Endothelial cell of umbilical vein (primary cell): Measurements from ENCODE around the gene RFFL. TPM values are rescaled to one million over a fixed set of nuclear protein-coding genes. Genes with fewer than 3 reads are reported as not detected.

Source experiments
- BruUV-seq: library from RNA; stranded (reverse); fragments of 400-500 nt; replicated peaks from 2 replicates; lab custom pipeline; 2021; lab: Mats Ljungman, UMichigan
- CTCF ChIA-PET: fragments of 300-600, 350-600 bp; sonication (Branson Sonifier 250); formaldehyde crosslinking; loops from one replicate; lab custom pipeline; 2021; ENCODE audit warnings: antibody characterized with exemption, inconsistent platforms; lab: Charles Lee
- POLR2A ChIA-PET: fragments of 300-600, 350-600 bp; sonication (Branson Sonifier 250); formaldehyde crosslinking; loops from one replicate; lab custom pipeline; 2021; ENCODE audit warnings: antibody characterized with exemption, inconsistent platforms; lab: Charles Lee
- DNase-seq: peaks from one replicate; pipeline ENCODE4 v3.0.0-alpha.2; 2011; ENCODE audit warnings: low read depth, low spot score
- FAIRE-seq: peaks from 2 replicates; lab custom pipeline; 2011; peaks lifted over from hg19 to GRCh38; lab: Jason Lieb, UNC
- H2AFZ ChIP-seq: 2 replicates; pipeline ENCODE4 v1.6.0; 2012; ENCODE audit warnings: low read depth, low read length, control low read depth, inconsistent platforms
- H3K27ac ChIP-seq: 2 replicates; pipeline ENCODE4 v1.5.1; 2011; ENCODE audit warnings: low read depth, mild to moderate bottlenecking, control low read depth, low read length, moderate library complexity; ENCODE audit not compliant: insufficient read depth
- H3K27me3 ChIP-seq, 2 experiments: 2 replicates each; pipeline versions ENCODE4 v1.6.0 to v1.6.1; 2011; ENCODE audit warnings: low read length in 2 of 2, mixed read lengths in 1 of 2; ENCODE audit not compliant: control insufficient read depth in 2 of 2, insufficient read depth in 2 of 2
- H3K36me3 ChIP-seq, 2 experiments: 2 replicates in 1 of 2; 3 replicates in 1 of 2; pipeline ENCODE4 v1.5.1; 2011; ENCODE audit warnings: low read length in 2 of 2, mild to moderate bottlenecking in 1 of 2, moderate library complexity in 1 of 2; ENCODE audit not compliant: control insufficient read depth in 2 of 2, insufficient read depth in 2 of 2; ENCODE audit errors: extremely low read depth in 1 of 2
- H3K4me1 ChIP-seq: 3 replicates; pipeline ENCODE4 v1.5.1; 2011; ENCODE audit warnings: mild to moderate bottlenecking, low read length; ENCODE audit not compliant: control insufficient read depth, insufficient read depth; ENCODE audit errors: extremely low read depth
- H3K4me2 ChIP-seq: 2 replicates; pipeline ENCODE4 v1.6.1; 2011; ENCODE audit warnings: low read length, control low read depth, mixed read lengths; ENCODE audit not compliant: insufficient read depth
- H3K4me3 ChIP-seq, 3 experiments: fragments of 200-600 bp in 1 of 3; sonication (generic), shearing (Covaris generic) in 1 of 3; replicated peaks in 1 of 3; 2 replicates each; pipeline ENCODE4 v1.5.1; 2011 to 2016; ENCODE audit warnings: control low read depth in 3 of 3, low read length in 3 of 3, mild to moderate bottlenecking in 2 of 3, inconsistent platforms in 1 of 3, low read depth in 1 of 3, moderate library complexity in 1 of 3; ENCODE audit not compliant: insufficient read depth in 1 of 3
- H3K79me2 ChIP-seq: 2 replicates; pipeline ENCODE4 v1.6.0; 2012; ENCODE audit warnings: low read length, inconsistent platforms; ENCODE audit not compliant: control insufficient read depth, insufficient read depth
- H3K9ac ChIP-seq: replicated peaks from 2 replicates; pipeline ENCODE3; 2011; ENCODE audit warnings: low read length, control low read depth; ENCODE audit not compliant: insufficient read depth; ENCODE audit errors: extremely low read depth
- H3K9me1 ChIP-seq: replicated peaks from 3 replicates; pipeline ENCODE4 v1.6.0; 2011; ENCODE audit warnings: mild to moderate bottlenecking, low read length; ENCODE audit not compliant: control insufficient read depth, insufficient read depth; ENCODE audit errors: extremely low read depth
- H3K9me3 ChIP-seq: replicated peaks from 2 replicates; pipeline ENCODE4 v1.5.1; 2012; ENCODE audit warnings: low read length, inconsistent platforms; ENCODE audit not compliant: control insufficient read depth, insufficient read depth
- H4K20me1 ChIP-seq: replicated peaks from 2 replicates; pipeline ENCODE3; 2011; ENCODE audit warnings: mild to moderate bottlenecking, low read length; ENCODE audit not compliant: control insufficient read depth, insufficient read depth; ENCODE audit errors: extremely low read depth
- CTCF ChIP-seq, 2 donors: IDR thresholded peaks; 1 replicate in 1 of 2; 2 replicates in 1 of 2; pipeline ENCODE4 v1.5.1; 2011; ENCODE audit warnings: low read length in 2 of 2, mild to moderate bottlenecking in 2 of 2, moderate library complexity in 2 of 2, control low read depth in 1 of 2, inconsistent platforms in 1 of 2, low read depth in 1 of 2; ENCODE audit not compliant: insufficient read depth in 1 of 2; ENCODE audit errors: extremely low read depth in 1 of 2
- EZH2 ChIP-seq: IDR thresholded peaks from 2 replicates; pipeline ENCODE4 v1.6.1; 2012; ENCODE audit warnings: borderline replicate concordance, low read depth, mild to moderate bottlenecking, moderate library complexity, low read length, inconsistent platforms; ENCODE audit not compliant: severe bottlenecking
- FOS ChIP-seq: IDR thresholded peaks from 2 replicates; pipeline ENCODE4 v1.6.1; 2011; ENCODE audit warnings: mild to moderate bottlenecking, low read length, moderate library complexity, borderline replicate concordance; ENCODE audit not compliant: insufficient read depth
- GATA2 ChIP-seq: IDR thresholded peaks from 2 replicates; pipeline ENCODE4 v1.7.0; 2011; ENCODE audit warnings: low read depth, mild to moderate bottlenecking, moderate library complexity, mixed read lengths, low read length; ENCODE audit not compliant: insufficient read length, insufficient read depth
- JUN ChIP-seq: IDR thresholded peaks from 2 replicates; pipeline ENCODE4 v1.6.1; 2011; ENCODE audit warnings: borderline replicate concordance, low read depth; ENCODE audit not compliant: insufficient read length, insufficient read depth
- MYC ChIP-seq: IDR thresholded peaks from one replicate; pipeline ENCODE4 v1.6.1; 2011; ENCODE audit warnings: mild to moderate bottlenecking, low read depth, low read length
- POLR2A ChIP-seq: IDR thresholded peaks from 2 replicates; pipeline ENCODE4 v1.6.1; 2012; ENCODE audit warnings: low read depth, mild to moderate bottlenecking, control low read depth, low read length
- POLR2AphosphoS5 ChIP-seq: IDR thresholded peaks from 2 replicates; pipeline ENCODE4 v1.6.1; 2012; ENCODE audit warnings: low read depth, mild to moderate bottlenecking, control low read depth, low read length, moderate library complexity; ENCODE audit not compliant: insufficient read depth
- dilution Hi-C: fragments of 300-500 bp; cut with MboI; formaldehyde crosslinking; loops from one replicate; pipeline ENCODE4 v1.15.0; 2019; ENCODE audit warnings: low sequenced_read_pairs; ENCODE audit not compliant: extremely low pct_ligation_motif_present
- intact Hi-C: fragments of 100-400 bp; cut with micrococcal nuclease; formaldehyde crosslinking; loops from one replicate; pipeline ENCODE4 v1.10.0; 2022
- polyA plus RNA-seq, 4 experiments: library from polyadenylated mRNA; depleted of rRNA in 3 of 4; stranded (reverse) in 3 of 4; unstranded in 1 of 4; fragments of >200 nt; gene quantifications; 2 replicates each; pipeline versions ENCODE4 v1.2.1 to v1.2.3, GENCODE V29; 2011 to 2012; ENCODE audit warnings: missing spikeins in 1 of 4
- total RNA-seq: library from RNA; stranded (reverse); gene quantifications from 2 replicates; pipeline ENCODE4 v1.2.3, GENCODE V29; 2021
- TF ChIP-seq, protein P1 (sequence below): IDR thresholded peaks from 2 replicates; pipeline ENCODE4 v1.6.1; 2011; ENCODE audit not compliant: insufficient read depth, insufficient read length

RFFL gene
- total and polyA plus RNA-seq, 2 donors (not counting 3 experiments of a cell fraction or from before 2014, with no cell fraction given), result 7.0 to 14.1 TPM

- peak overlapping the region; percentile 78 for H3K4me2 ChIP-seq
- no peaks in the 10 kb centered on the region for H3K9me3 ChIP-seq
- H4K20me1 ChIP-seq, result no peaks in the 10 kb centered on the region
- intact Hi-C loops (loop anchor here (1.0 kb wide), 5 partner anchors 26 to 108 kb away; partner anchors contain the start of genes RAD51D and RFFL), dilution Hi-C loops (no loop called here)
- peak overlapping the region; percentile 73 for H3K9ac ChIP-seq
- H2AFZ ChIP-seq, result peak overlapping the region; percentile 98
- no peaks in the 10 kb centered on the region for H3K9me1 ChIP-seq
- no peaks in the 10 kb centered on the region for H3K36me3 ChIP-seq
- peaks cover 22% of the 10 kb centered on the region for H3K4me1 ChIP-seq
- no peaks in the 10 kb centered on the region for H3K27me3 ChIP-seq
- CTCF ChIA-PET, result interaction anchor here (0.5 to 2.1 kb wide), 29 partner anchors 8 to 547 kb away, joined by 3 to 34 read pairs (median 4); partner anchors contain the start of genes FNDC8, LIG3 and RFFL
- peak in 1 of 2 donors; percentile 29 for TF ChIP-seq CTCF (IDR thresholded peaks at IDR 0.05; ENCODE audit: extremely low read depth in 1 of 2, insufficient read depth in 1 of 2, low read depth in 1 of 2, low read length in 2 of 2)
- TF ChIP-seq EZH2, result no peak
- no peak for TF ChIP-seq JUN
- no peak for TF ChIP-seq MYC
- TF ChIP-seq, protein P1, sequence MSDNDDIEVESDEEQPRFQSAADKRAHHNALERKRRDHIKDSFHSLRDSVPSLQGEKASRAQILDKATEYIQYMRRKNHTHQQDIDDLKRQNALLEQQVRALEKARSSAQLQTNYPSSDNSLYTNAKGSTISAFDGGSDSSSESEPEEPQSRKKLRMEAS, result no peak
- TF ChIP-seq POLR2A, result peak; percentile 0
- TF ChIP-seq GATA2, result no peak
- TF ChIP-seq FOS, result peak; percentile 56
- no peak for TF ChIP-seq POLR2AphosphoS5
- FAIRE-seq, result peak; percentile 93
- H3K27ac ChIP-seq, result peak overlapping the region; percentile 72
- peaks cover 31% of the 10 kb centered on the region for H3K79me2 ChIP-seq
- BruUV-seq, result no TSS peak
- peak; percentile 54 for DNase-seq
- POLR2A ChIA-PET, result no interaction called here
- peak overlapping the region in 2 of 3 experiments; percentile 24 to 52 for H3K4me3 ChIP-seq
Measured at GRCh38 chr17:35089586-35090296, 26.2 kb upstream of the RFFL start.
